Amygdala (tissue), 56 donors: Measurements from ENCODE around the gene DPH5.
"Not testable (repeated sequence)": the region's sequence is repeated elsewhere in the genome, so short reads cannot be mapped to it uniquely, and the experiment has no call there.

Source experiments
- DNase-seq, 56 donors: peaks; one replicate each; lab custom pipeline; 2025; lab: John Stamatoyannopoulos, UW

DPH5 gene

DNA sequence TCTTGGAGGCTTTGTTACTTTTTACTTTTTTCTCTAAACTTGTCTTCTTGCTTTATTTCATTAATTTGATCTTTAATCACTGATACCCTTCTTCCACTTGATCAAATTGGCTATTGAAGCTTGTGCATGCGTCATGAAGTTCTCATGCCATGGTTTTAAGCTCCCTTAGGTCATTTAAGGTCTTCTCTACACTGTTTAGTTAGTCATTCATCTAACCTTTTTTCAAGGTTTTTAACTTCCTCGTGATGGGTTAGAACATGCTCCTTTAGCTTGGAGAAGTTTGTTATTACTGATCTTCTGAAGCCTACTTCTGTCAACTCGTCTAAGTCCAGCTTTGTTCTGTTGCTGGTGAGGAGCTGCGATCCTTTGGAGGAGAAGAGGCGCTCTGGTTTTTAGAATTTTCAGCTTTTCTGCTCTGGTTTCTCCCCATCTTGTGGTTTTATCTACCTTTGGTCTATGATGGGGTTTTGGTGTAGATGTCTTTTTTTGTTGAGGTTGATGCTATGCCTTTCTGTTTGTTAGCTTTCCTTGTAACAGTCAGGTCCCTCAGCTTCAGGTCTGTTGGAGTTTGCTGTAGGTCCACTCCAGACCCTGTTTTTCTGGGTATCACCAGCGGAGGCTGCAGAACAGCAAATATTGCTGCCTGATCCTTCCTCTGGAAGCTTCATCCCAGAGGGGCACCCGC is 76.7 kb downstream of the DPH5 start:
- DNase-seq, result not testable (repeated sequence)

DNA sequence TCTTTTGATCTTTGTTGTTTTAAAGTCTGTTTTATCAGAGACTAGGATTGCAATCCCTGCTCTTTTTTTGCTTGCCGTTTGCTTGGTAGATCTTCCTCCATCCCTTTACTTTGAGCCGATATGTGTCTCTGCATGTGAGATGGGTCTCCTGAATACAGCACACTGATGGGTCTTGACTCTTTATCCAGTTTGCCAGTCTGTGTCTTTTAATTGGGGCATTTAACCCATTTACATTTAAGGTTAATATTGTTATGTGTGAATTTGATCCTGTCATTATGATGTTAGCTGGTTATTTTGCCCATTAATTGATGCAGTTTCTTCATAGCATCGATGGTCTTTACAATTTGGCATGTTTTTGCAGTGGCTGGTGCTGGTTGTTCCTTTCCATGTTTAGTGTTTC is 77.8 kb downstream of the DPH5 start:
- DNase-seq, result not testable (repeated sequence)

DNA sequence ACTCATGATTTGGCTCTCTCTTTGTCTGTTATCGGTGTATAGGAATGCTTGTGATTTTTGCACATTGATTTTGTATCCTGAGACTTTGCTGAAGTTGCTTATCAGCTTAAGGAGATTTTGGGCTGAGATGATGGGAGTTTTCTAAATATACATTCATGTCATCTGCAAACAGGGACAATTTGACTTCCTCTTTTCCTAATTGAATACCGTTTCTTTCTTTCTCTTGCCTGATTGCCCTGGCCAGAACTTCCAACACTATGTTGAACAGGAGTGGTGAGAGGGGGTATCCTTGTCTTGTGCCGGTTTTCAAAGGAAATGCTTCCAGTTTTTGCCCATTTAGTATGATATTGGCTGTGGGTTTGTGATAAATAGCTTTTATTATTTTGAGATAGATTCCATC is 79.5 kb downstream of the DPH5 start:
- DNase-seq, result not testable (repeated sequence)

DNA sequence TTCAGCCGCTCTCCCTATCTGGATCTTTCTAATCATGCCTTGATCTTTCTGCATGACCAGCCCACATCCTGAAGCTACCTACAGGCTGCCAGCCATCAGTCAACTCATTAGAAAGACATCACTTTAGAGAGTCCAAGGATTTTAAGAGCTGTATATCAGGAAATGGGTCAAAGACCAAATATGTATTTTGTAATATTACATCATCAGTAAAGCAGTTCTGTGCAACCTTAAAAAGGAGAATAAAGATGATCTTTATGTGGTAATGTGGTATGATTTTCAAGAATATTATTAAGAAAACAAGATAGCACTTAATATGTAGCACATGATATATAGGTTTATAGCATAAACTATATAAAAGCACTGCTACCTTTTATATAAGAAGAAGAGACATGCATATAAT is 82.1 kb downstream of the DPH5 start:
- DNase-seq, result no peak

DNA sequence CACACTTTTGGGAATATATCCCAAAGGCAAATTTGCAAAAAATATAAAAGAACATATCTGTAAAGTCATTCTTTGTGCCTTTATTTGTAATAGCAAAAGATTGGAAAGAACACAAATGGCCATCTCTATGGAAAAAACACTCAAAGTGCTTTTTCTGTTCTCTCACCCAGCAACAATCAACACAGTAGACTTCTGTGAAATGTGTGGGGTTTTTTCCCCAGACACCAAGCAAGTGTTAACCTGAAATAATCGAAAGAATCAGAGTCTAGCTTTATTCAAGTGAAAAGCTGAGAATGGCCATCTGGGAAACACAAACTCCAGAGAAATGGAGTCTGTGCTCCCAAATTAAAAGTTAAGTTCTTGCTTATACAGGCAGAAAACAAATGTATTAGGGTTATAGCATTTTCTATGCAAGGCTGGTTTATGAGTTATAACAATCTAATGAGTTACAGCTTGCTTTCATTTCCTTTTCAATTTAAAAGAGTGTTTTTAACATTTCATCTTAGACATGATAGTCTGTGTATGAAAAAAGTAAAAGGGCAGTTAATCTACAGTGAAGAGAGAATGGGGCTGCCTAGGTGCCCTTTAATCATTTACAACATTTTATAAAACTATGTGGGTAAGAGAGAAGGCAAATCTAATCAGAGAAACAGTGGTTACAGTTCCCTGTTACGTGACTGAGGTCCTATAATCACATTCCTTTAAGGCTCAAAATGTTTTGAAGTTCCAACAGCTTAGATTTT is 83.1 kb downstream of the DPH5 start:
- no peak for DNase-seq

DNA sequence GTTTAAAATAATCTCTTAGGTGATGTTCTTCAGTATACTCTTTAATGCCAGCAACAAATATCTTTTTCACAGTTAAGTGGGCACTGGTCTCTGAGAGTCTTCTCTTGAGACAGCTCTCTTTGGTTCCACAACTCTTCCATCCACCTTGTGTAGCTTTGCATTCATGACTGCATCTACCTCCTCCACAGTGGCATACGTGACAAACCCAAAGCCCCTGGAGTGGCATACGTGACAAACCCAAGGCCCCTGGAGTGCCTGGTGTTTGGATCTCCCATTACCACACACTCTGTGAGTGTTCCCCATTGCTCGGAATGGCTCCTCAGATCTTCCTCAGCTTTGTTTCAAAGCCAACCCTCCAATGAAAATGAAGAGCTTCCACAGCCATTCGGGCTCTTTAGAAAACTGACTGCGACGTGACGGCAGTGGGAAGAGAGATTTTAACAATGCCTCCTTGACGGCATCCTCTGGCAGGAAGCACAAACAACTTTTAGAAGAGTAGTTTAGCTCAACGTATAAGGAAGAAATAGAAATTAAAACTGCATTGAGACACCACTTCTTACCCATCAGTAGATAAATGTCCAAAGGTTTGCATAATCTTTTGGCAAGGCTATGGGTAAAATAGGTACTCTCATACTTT is 83.9 kb downstream of the DPH5 start:
- no peak for DNase-seq

DNA sequence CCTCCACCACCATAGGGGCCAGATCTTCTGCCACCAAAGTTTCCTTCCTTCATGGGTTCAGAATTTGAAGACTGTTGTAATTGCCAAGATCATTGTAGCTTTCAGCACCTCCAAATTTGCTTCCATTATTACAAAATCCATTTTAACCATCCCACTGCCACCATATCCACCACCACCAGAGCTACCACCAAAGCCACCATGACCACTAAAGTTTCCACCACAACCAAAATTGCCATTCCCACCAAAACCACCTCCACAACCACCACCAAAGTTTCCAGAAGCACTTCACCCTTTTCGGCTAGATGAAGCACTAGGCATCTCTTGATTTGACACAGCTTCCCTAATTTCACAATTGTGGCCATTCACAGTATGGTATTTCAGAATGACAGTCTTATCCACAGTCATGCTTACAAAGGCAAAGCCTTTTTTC is 84.5 kb downstream of the DPH5 start:
- DNase-seq, result no peak
